Testis (tissue), 2 donors: ENCODE measurements around the gene MLNR.

Experiments
- POLR2A ChIP-seq: fragments of 450-650 bp; IDR thresholded peaks from one replicate; pipeline ENCODE4 v1.6.1; 2017; ENCODE audit warnings: antibody characterized with exemption, mild to moderate bottlenecking, moderate library complexity
- TF ChIP-seq, protein P1 (sequence below), 3 experiments: fragments of 450-650 bp in 2 of 3; fragments of 200-600 bp in 1 of 3; sonication (generic) in 1 of 3; IDR thresholded peaks; one replicate each; pipeline ENCODE4 v1.5.1; 2016 to 2019; ENCODE audit warnings: antibody characterized with exemption in 3 of 3, mild to moderate bottlenecking in 2 of 3, moderate library complexity in 1 of 3

- TF ChIP-seq, protein P1, sequence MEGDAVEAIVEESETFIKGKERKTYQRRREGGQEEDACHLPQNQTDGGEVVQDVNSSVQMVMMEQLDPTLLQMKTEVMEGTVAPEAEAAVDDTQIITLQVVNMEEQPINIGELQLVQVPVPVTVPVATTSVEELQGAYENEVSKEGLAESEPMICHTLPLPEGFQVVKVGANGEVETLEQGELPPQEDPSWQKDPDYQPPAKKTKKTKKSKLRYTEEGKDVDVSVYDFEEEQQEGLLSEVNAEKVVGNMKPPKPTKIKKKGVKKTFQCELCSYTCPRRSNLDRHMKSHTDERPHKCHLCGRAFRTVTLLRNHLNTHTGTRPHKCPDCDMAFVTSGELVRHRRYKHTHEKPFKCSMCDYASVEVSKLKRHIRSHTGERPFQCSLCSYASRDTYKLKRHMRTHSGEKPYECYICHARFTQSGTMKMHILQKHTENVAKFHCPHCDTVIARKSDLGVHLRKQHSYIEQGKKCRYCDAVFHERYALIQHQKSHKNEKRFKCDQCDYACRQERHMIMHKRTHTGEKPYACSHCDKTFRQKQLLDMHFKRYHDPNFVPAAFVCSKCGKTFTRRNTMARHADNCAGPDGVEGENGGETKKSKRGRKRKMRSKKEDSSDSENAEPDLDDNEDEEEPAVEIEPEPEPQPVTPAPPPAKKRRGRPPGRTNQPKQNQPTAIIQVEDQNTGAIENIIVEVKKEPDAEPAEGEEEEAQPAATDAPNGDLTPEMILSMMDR (IDR thresholded peaks at IDR 0.05): no peak
- TF ChIP-seq POLR2A: no peak
Measured at GRCh38 chr13:49241296-49241695, 21.2 kb downstream of the MLNR start.
